ENCODE measurements around the gene MEN1.

The MEN1 gene

DNA sequence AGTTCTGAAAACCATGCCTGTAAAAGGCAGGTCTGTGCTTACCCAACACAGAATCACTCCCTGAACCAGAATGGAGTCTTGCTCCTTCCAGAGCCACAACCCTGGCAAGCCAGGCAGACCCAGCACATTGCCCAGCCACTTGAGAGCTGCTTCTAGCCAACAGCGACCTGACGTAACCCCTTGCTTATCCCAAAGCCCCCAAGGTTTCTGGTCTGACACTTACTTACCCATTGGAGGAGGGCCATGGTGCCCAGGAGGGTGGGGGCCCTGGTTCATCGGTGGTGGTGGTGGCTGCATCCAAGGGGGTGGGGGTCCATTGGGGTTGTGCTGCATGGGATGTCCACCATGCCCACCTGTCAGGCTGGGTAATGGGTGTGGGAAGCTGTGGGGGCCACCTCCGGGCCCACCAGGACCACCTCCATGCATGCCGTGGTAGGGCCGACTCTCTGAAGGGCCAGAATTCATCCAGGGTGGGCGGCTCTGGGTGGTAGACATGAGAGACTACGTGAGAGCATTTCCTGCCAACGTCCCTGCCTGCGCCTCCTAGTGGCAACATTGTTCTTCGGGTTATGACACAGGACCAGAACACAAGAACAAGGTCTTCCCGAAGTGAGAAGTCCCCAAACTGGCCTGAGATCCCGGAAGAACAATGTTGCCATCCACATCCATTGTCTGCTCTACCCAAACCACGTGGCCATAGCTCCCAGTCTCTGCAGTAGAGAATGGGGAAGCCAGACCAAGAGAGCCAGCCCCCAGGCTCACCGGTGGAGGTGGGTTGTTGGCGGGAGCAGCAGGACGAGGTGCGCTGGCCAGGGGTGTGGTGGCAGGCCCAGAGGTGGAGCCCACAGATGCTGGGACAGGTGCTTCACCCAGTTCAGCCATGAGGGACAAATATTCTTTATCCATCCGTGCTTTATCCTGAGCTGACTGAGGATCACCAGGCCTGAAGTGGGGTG is 42.7 kb downstream of the MEN1 start:
- no peak overlapping the region for H3K4me3 ChIP-seq (ENCODE audit: low read depth, low read length)
- no peak for DNase-seq (ENCODE audit: low read depth)

DNA sequence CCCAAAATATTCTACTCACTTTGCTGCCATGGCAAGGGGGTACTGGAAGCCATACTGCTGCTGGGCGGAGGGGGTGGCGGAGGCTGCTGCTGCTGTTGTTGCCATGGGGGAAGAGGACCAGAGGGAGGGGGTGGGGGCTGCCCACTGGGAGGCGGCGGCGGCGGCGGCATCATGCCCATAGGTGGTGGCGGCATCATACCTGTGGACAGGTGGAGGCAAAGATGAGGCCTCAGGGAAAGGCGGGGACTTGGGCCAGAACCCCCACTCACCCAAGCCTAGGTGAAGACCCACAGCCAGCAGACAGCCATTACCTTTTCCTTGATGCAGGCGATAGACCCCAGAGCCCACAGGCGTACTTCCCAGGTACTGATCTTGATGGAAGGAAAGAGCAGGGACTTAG is 43.5 kb downstream of the MEN1 start:
- no peak for DNase-seq (ENCODE audit: low read depth)

DNA sequence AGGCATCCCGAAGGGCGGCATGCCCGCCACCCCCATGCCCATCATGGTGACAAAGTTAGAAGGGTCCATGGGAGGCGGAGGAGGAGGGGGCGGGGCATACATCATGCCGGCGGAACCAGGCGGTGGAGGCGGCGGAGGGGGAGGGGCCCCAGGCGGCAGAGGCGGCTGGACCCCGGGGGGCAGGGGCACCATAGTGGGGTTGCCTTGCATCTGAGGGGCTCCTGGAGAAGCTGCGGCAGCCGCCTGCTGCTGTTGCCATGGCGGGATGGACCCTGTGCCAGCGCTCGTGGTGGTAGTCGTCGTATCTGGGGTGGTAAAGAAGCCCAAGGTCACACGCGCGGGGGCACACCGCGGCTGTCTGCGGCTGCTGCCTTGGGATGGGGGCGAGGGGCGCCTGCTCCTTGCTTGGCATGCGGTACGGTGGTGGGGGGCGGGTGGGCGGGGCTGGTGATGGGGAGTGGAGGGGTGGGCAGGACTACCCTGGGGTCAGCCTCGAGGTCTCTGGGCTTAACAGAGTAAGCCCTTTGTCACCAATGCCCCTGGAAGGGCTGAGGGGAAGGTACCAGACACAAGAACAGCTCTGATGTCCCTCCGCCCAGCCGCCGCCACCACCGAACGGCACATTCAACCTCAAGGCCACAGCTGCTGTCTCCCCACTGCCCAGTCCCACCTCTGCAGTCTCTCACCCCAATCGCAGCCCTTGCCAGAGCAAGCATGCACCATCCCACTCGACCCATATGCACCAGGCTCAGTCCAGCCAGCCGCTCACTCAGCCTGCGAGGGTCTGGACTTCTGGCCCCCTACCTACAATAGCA is 44.3 kb downstream of the MEN1 start:
- no peak overlapping the region for H3K4me3 ChIP-seq (ENCODE audit: low read depth, low read length)
- DNase-seq (ENCODE audit: low read depth): no peak

More for the DNA sequence above, 43.5 kb downstream of the MEN1 start:
- no peak overlapping the region for H3K4me3 ChIP-seq (ENCODE audit: low read depth, low read length)

DNA sequence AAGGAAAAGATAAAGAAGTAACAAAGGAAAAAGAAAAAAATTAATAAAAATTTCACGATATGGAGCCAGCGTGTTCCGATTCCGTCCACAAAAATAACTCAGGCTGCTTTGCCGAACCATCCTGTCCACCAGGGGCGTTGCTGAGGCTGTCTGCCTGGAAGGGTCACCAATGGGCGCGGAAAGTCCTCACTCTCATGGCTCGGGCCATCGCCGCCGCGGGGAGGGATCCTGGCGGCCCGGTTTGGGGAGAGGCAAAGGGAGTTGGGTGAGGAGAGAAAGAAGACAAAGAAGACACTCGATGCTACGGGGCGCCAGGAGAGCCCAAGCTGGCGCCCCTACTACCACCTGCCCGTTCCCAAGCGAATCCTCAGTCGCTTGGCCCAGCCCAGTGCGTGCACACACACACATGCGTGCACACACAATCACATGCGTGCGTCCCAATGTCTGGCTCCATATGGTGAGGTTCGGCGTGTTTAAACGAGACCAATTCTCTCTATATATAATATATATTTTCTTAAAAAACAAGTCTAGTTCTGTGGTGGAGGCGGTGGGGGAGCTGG is 45.0 kb downstream of the MEN1 start:
- no peak for DNase-seq (ENCODE audit: low read depth)
- H3K4me3 ChIP-seq (ENCODE audit: low read depth, low read length): no peak overlapping the region

DNA sequence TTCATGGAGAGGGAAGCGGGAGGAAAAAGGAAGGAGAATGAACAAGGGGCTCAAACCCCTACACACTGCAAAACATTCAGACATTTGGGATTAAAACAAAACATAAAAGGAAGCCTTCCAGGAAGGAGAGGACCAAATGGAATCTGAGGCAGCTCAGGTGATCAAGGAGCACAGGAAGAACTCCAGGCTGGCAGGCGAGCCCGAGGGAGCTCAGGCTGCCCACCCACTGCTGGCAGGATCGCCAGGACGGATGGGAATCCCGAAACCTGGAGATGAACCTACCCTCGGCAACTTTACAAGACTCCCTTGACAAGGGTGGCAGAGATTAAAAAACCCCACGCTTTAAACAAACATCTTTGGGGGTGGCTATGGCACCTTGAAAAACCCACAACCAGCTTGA is 45.6 kb downstream of the MEN1 start:
- no peak for DNase-seq (ENCODE audit: low read depth)

DNA sequence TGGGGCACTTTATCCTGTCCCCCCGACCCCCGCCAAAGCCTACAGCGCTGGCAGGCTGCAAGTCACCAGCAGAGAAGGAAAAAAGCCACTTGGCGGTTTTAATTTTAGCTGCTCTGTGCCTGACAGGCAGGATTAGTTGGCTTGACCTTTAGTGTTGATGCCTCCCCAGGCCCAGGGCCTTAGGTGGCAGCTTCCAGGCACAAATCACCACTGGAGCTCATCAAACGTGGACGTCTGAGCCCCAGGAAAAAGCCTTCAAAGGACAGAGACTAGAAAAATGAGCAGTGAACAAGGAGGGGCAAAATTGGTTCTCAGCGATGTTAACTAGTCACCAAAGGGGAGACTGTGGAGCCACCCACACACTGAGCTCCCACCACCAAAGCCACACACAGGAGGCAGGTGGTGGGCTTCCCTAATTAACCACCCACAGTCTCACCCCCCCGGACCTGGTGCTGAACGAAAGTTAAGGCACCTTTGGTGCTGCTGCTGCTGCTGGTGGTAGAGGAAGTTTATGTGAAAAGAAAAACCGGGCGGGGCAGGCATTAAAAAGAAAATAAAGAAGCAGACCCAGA is 46.2 kb downstream of the MEN1 start:
- no peak for DNase-seq (ENCODE audit: low read depth)

More for the DNA sequence above, 45.6 kb downstream of the MEN1 start:
- H3K4me3 ChIP-seq (ENCODE audit: low read depth, low read length): no peak overlapping the region

DNA sequence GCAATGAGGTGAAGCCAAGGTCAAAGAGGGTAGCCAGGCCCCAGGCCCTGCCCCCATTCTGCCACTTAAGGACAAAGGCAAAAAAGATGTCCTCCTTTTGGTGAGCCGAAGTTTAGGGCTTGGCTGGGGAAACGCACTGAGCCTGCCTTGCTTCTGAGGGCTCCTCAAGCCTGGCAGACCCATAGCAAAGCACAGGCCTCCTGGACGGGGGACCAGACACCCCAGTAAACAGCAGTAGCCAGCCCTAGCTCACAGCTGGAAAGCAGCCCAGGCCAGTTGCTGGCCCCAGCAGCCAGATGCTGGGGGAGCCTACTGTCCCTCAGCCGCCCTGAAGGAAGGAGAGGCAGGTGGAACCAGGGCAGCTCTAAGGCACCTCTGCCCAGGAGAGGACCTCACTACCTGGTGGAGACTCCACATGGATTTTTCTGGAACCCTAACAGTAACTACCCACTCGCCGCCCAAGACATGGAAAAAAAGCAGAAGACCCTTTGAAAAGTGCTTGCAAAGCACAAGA is 46.8 kb downstream of the MEN1 start:
- no peak for DNase-seq (ENCODE audit: low read depth)

More for the DNA sequence above, 46.2 kb downstream of the MEN1 start:
- H3K4me3 ChIP-seq (ENCODE audit: low read depth, low read length): no peak overlapping the region

DNA sequence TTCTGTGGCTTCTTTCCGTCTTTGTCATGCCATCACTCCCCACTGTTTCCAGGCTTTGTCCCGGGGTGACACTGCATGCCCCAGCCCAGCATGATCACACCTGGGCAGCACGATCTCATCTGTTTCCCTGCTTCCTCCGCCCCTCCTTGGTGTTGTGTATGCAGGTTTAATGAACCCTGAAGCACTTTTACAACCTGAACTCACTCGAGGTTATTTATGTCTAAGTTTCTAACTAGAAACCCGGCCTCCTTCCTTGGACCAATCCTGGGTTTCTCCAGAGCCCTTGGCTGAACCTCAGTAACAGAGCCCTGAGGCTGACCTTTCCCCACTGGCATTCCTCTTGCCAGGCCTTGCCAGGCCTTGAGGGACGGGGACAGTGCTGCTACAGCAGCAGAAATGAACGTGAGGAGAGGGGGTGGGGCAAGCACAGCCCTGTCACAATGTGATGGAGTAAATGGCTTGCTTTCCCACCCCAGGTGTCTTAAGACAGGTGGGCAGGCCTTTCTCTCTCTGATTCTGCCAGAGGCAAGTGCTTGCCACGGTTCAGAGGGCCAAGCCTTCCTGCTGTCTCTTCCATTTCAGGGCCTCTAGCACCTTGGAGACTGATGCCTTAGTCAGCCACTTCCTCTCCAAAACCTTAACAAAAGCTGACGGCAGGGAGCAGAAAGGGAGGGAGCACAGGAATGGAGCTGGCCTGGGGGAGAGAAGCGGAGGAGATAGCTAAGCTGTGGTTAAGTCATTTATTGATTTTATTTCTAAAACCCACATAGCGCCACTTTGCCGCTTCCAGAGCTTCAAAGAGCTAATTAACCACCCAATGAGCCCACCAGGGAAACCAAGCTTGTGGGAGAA is 47.5 kb downstream of the MEN1 start:
- no peak overlapping the region for H3K4me3 ChIP-seq (ENCODE audit: low read depth, low read length)
- peak; percentile 32 for DNase-seq (ENCODE audit: low read depth)

More for the DNA sequence above, 46.8 kb downstream of the MEN1 start:
- H3K4me3 ChIP-seq (ENCODE audit: low read depth, low read length): no peak overlapping the region

DNA sequence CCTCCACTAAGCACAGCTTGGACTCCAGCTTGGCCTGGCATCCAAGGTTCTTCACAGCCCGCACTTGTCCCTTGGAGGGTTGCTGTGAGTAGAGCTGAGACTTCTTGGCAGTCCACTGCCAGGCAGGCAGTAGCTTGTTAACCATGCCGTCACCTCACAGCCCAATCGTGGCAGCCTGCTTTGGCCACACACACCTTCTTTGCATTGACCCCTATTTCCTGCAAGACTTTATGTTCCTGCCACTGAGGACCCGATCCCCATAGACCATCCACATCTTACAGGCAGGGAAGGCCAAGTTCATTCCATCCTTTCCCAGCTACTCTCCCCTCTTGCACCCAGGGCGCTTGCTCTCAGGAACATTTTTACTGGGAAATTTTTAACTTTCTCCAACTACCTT is 48.1 kb downstream of the MEN1 start:
- DNase-seq (ENCODE audit: low read depth): no peak
- no peak overlapping the region for H3K4me3 ChIP-seq (ENCODE audit: low read depth, low read length)

DNA sequence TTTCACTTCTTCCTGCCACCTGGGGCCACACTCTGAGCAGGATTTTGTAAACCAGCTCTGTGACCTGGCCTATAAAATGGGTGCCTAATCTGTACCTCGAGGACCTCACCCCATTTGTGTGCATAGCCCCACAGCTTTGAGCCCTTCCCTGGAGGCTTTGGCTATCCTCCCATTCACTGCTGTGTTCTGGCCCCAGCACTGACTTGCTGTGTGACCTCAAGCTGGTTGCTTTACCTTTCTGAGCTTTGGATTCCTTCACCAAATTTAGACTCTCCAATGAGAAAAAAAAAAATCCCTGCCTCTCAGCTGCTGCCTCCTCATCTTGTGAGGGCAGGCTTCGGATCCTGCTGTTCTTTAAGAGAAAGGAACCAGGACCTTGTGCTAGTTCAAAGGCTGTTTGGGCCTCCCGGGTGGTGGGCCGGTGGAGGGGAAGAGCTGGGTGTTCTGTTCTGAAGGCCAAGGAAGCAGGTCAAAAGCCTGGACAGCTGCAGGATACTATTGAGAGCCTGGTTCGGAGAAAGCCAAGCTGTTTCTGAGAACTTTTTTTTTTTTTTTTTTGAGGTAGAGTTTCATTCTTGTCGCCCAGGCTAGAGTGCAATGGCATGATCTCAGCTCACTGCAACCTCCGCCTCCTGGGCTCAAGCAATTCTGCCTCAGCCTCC is 49.5 kb downstream of the MEN1 start:
- DNase-seq (ENCODE audit: low read depth): no peak
- H3K4me3 ChIP-seq (ENCODE audit: low read depth, low read length): no peak overlapping the region

DNA sequence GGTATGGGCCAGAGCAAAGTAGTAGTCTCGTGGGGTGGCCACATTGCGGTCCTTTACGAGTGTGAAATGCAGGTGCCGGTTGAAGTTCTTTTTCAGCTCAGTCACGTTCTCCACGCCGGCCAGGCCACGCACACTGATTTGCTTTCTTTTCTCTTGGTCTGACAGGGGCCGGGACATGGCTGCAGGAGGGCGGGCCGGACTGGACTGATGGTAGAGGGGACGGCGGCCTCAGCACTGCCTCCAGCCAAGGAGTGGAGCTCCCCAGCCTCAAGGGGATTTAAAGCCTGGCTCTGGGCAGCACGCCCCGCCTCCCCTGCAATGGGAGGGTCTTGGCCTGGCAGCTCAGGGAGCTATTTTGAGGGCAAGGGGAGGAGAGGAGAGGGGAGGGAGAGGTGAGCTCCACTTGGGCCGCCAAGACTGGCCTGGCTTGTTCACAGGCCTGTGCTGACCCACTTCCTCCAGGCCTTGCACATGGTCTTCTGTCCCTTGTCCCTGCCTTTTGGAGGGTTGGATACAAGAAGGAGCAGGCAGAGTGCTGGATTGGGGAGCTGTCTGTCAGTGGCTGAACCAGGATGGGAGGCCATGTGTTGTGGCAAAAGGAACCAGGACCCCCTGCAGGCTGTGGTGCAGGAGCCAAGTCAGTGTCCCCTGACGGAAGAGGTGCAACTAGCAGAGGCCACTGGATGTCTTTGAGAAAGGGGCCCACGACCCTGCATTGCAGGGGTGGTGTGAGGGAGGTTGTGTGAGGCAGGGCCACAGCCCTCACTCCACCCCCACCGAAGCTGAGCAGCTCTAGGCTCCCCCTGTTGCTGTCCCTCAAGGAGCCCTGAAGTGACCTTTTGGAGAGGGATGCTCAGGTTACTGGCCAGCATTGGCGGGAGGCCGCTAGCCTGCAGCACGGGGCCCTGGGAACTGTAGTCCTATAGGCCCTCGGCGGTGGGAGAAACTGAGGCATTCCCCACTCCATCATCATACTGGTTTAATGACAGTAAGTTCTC is 50.3 kb downstream of the MEN1 start, which contains the start of gene PYGM:
PYGM (minus strand) TSS at position 253 of the 998 bp plus-strand sequence; CDS start at position 177, 76 bp downstream.
- H3K4me3 ChIP-seq (ENCODE audit: low read depth, low read length): peak within 1 kb of the TSS; percentile 6
- peak; percentile 37 for DNase-seq (ENCODE audit: low read depth)

DNA sequence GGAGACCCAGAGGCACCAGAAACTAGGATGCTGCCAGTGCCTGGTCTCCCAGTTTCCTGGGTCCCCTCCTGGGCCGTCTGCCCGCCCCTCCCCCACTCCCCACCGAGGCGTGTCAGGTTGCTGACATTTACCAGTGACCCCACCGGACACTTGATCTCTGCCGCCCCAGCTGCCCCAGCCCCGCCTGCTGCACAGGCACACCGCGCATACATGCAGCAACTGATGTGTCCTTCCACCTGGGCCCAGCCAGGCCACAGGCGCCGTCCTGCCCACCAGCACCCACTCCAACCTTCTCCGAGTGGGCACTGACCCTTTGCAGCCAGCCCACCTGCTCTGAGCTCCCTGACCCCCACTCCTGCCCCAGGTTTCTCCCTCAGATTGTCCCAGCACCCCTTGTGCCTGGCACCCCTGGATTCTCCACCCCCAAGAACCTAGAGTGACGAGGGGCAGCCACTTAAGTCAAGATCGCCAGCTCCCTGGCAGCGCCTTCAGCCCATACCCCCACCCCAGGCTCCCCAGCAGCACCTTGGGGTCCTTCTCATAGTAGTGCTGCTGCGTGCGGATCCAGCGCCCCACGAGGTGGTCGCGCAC is 51.1 kb downstream of the MEN1 start:
- H3K4me3 ChIP-seq (ENCODE audit: low read depth, low read length): peak overlapping the region; percentile 6
- DNase-seq (ENCODE audit: low read depth): no peak

DNA sequence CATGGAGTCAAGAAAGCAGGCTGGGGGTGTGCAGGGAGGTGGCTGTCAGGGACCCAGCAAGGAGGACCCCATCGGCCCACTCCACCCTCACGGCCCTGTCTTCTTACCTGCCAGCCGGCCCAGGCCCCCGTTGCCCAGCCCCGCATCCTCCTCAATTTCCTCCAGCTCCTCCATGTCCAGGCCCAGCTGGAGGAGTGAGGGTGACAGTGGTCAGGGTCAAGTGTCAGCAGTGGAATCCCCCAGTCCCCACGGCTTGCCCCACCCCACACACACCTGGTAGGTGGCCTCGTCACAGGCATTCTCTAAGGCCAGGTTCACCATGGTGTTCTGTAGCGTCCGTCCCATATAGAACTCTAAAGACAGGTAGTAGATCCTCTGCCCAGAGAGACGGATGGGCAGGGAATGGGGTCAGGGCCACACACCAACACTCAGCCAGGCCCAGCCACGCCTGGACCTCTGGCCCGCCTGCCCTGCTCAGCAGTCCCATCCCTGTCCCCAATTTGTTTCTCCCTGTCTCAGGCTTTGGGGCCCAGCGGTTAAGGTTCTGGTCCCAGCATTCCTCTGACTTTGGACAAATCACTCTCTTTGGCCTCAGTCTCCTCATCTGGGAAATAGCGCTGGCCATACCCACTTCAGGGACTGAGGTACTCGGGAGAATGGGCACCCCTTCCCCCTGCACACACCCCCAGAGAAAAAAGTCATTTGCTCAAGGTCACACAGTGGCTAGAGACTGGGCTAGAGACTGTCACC is 51.8 kb downstream of the MEN1 start:
- no peak for DNase-seq (ENCODE audit: low read depth)
- no peak overlapping the region for H3K4me3 ChIP-seq (ENCODE audit: low read depth, low read length)

DNA sequence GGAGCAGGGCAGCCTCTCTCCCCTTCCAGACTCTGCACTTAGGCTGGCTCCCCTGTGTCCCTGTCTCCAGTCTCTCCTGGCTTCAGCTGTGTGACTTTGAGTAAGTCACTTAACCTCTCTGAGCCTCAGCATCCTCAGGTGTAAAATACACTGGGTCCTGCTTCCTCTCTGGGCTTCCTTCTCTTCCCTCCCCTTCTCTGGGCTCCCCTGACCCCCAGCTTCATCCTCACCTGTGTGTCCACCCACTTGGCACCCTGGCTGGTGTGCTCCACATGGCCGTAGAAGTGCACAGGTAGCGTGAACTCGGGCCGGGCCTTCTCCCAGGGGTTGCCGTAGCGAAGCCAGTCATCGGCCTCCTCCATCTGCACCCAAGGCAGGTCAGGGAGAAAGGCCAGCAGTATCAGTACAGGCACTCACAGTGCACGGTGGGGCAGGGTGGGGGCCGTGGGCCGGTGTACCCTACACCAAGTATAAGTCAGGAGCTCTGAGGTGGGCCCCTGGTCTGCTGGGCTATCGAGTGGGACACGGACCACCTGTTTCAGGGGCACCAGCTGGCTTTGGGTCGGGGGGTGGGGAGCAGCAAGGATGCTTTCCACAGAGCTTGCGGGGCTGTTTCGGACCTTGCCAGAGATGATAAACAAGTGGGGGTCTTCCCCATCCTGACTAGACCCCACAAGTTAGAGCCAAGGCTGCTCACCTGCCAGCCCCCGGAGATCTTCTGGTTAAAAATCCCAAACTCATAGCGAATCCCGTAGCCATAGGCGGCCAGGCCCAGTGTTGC is 52.6 kb downstream of the MEN1 start:
- no peak for DNase-seq (ENCODE audit: low read depth)
- H3K4me3 ChIP-seq (ENCODE audit: low read depth, low read length): no peak overlapping the region

DNA sequence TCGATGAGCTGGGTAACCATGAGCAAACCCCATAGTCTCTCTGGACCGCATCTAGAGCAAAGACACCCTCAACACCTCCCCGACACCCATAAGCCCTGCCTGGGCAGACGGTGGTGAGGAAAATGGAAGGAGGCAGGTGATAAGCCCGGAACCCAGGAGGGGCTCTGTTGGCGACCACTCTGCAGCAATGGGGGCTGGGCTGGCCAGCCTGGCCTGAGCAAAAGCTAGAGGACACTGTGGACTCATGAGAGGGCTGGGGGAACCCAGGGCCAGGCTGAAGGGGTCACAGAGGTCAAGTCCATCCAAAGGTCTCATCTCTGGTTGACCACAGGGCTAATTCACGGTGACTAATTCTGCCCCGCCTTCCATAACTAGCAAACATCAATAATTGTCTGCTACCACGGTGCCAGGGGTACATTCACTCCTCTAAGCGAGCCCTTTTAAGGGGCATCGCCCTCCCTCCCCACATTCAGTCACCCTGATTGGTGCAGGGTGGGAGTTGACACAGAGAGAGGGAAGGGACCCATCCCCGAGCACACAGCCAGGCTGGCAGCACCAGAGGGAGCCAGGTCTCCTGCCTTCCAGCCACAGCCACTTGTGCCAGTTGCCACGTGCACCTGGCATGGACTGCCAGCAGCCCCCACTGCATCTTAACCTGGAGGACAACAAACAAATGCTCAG is 54.5 kb downstream of the MEN1 start:
- DNase-seq (ENCODE audit: low read depth): no peak
- no peak overlapping the region for H3K4me3 ChIP-seq (ENCODE audit: low read depth, low read length)
